Uterus (tissue), 2 donors: ENCODE measurements around the gene BCLAF1.

Source experiments
- CTCF ChIP-seq, 4 experiments: fragments of 200-600 bp in 2 of 4; fragments of 450-650 bp in 2 of 4; sonication (generic) in 2 of 4; IDR thresholded peaks; one replicate each; pipeline ENCODE4 v1.5.1; 2016 to 2019; ENCODE audit warnings: antibody characterized with exemption in 4 of 4, mild to moderate bottlenecking in 2 of 4, moderate library complexity in 1 of 4
- POLR2A ChIP-seq, 2 donors: fragments of 450-650 bp; IDR thresholded peaks; one replicate each; pipeline ENCODE4 v1.6.1; 2016; ENCODE audit warnings: antibody characterized with exemption in 2 of 2, mild to moderate bottlenecking in 1 of 2, moderate library complexity in 1 of 2

DNA sequence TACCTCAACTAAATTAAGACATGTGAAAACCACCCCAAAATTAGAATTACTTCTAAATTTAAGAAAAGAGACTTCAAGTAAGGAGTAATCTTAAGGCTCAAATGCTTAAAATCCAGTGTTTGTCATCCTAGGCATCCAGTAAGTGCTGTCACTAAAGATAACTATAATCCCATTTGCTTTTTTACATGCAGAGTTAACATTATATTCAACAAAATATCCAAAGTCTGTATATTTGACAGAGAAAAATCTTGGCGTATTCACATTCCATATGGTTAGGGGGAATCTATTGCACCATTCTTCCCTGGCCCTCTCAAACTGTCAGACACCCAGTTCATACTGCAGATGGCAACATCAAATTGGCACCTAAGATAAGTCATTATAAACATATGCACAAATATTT is 56.9 kb downstream of the BCLAF1 start:
- TF ChIP-seq CTCF (IDR thresholded peaks at IDR 0.05) (no peak), POLR2A (IDR thresholded peaks at IDR 0.05) (no peak)
